Thoracic aorta (tissue), 2 donors: Measurements from ENCODE around the gene MROH2A. TPM values are rescaled to one million over a fixed set of nuclear protein-coding genes. Genes with fewer than 3 reads are reported as not detected.
"Not testable (repeated sequence)": the region's sequence is repeated elsewhere in the genome, so short reads cannot be mapped to it uniquely, and the experiment has no call there.

Experiments used
- ATAC-seq: fragments of 150-250 bp; one replicate; pipeline ENCODE4 v1.8.0; 2017; ENCODE audit warnings: low read depth; ENCODE audit not compliant: insufficient number of reproducible peaks, low FRiP score
- DNase-seq: peaks from one replicate; pipeline ENCODE4 v3.0.0-alpha.2; 2020; ENCODE audit warnings: low spot score
- H3K27ac ChIP-seq, 2 donors: fragments of 200-600 bp; sonication (generic); 1 replicate in 1 of 2; 2 replicates in 1 of 2; pipeline ENCODE4 v1.5.1; 2016; ENCODE audit warnings: mild to moderate bottlenecking in 2 of 2, moderate library complexity in 2 of 2
- H3K27me3 ChIP-seq: fragments of 200-600 bp; sonication (generic); replicated peaks from 2 replicates; pipeline ENCODE4 v1.6.0; 2016; ENCODE audit warnings: mild to moderate bottlenecking; ENCODE audit not compliant: insufficient read depth
- H3K36me3 ChIP-seq: fragments of 200-600 bp; sonication (generic); one replicate; pipeline ENCODE4 v1.5.1; 2016
- H3K4me1 ChIP-seq, 2 donors: fragments of 200-600 bp; sonication (generic); 1 replicate in 1 of 2; 2 replicates in 1 of 2; pipeline versions ENCODE4 v1.5.1 to v1.6.0; 2016; ENCODE audit warnings: low read depth in 2 of 2, mild to moderate bottlenecking in 1 of 2; ENCODE audit not compliant: control insufficient read depth in 1 of 2
- H3K4me3 ChIP-seq: fragments of 200-600 bp; sonication (generic); 2 replicates; pipeline ENCODE4 v1.5.1; 2016; ENCODE audit warnings: mild to moderate bottlenecking
- H3K9me3 ChIP-seq: fragments of 200-600 bp; sonication (generic); 2 replicates; pipeline ENCODE4 v1.5.1; 2016
- total RNA-seq, 2 donors: library from RNA; depleted of rRNA; stranded (reverse); fragments of >200 nt; gene quantifications; one replicate each; pipeline versions ENCODE4 v1.1.0 to v1.2.3, GENCODE V29; 2016
- TF ChIP-seq, protein P1 (sequence below): fragments of 200-600 bp; sonication (generic); IDR thresholded peaks from one replicate; pipeline ENCODE4 v1.5.1; 2019; ENCODE audit warnings: antibody characterized with exemption

Gene MROH2A, protein sequence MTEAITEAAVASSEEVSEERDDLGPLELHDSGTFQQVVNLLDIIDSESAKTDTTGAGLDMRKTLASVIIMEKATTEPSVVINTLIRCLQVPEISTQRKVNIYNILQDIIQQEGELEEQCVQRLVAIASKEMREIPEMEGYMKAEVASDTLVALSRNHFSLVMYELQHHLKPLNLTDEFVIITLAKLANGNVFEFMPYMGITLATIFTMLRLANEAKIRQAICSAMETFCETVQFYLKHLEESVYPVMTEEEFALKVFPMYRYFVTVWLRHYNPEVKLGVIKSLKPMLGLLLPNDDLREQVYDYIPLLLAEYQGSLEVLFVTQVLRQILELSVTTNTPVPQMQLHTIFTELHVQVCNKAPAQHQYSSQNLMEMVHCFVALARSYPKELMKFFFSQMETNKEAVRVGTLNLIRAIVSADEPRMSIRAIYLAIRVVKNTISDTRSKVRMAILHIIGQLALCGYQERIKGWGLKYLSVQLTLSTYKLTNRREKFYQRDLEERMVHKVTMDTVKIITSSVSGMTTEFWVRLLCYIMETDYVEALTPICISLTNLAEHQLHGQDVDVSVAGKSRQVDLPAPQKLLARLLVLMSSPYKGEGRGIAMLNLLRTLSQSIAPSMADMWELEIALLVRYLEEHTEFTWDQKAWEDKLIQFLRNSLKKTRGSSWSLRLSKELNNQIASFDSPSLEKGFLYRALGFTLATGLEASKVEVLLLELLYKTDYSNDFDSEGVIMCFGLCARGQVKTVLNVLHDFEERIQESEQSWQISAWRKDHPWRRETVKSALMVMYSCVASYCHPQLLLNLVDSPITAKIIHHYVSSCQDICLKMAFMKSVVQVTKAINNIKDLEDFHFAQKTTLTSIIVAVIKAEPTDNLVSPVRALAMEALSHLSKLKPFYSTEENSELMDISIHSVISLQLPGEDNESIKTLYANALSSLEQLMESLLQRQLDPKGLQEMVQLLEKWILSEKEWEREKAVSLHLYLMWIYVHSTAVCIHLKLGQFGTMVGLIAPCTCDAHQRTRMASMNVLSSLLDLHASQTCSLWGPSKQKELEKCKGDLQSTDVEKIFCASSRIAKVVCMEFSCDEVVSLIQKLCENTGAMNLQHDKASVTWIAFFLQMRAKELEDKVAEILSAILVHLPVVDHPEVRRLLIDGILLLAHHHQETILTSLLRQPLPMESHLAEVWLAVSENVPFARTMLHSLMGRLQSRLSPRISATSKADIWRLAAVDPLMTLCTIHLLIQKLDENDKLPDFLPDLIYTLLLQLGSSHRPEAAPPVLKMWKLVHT (N-terminal part only)
- total RNA-seq, result not detected

DNA sequence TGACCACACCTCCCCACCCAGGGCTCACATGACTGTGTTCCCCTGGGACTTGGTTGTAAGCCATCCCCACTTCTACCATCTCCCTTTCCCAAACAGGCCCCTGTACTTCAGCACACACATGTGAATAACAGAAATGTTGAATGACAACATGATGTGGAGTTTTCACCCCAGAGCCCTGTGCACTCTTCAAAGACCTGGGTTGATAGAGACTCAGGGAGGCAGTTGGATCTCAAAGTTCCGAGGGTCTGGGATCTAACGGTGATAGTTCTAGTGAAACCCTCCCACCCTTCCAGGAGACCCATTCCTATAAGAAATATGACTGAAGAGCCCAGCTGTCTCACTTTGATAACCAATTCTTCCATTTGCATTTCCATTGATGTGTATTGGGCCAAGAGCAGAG lies at the start of gene MROH2A:
TSS of gene MROH2A (plus strand) at position 301 of the 400 bp plus-strand sequence. CDS start 1,029 bp downstream, outside the sequence.
- H3K36me3 ChIP-seq, result no peaks in the 10 kb centered on the region
- DNase-seq, result no peak
- H3K27me3 ChIP-seq, result no peaks in the 10 kb centered on the region
- no peaks in the 10 kb centered on the region for H3K4me1 ChIP-seq
- H3K9me3 ChIP-seq, result peaks cover 4% of the 10 kb centered on the region
- TF ChIP-seq, protein P1, sequence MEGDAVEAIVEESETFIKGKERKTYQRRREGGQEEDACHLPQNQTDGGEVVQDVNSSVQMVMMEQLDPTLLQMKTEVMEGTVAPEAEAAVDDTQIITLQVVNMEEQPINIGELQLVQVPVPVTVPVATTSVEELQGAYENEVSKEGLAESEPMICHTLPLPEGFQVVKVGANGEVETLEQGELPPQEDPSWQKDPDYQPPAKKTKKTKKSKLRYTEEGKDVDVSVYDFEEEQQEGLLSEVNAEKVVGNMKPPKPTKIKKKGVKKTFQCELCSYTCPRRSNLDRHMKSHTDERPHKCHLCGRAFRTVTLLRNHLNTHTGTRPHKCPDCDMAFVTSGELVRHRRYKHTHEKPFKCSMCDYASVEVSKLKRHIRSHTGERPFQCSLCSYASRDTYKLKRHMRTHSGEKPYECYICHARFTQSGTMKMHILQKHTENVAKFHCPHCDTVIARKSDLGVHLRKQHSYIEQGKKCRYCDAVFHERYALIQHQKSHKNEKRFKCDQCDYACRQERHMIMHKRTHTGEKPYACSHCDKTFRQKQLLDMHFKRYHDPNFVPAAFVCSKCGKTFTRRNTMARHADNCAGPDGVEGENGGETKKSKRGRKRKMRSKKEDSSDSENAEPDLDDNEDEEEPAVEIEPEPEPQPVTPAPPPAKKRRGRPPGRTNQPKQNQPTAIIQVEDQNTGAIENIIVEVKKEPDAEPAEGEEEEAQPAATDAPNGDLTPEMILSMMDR, result no peak
- H3K4me3 ChIP-seq, result no peak within 1 kb of the TSS
- no peak for ATAC-seq
- no peak within 1 kb of the TSS for H3K27ac ChIP-seq

DNA sequence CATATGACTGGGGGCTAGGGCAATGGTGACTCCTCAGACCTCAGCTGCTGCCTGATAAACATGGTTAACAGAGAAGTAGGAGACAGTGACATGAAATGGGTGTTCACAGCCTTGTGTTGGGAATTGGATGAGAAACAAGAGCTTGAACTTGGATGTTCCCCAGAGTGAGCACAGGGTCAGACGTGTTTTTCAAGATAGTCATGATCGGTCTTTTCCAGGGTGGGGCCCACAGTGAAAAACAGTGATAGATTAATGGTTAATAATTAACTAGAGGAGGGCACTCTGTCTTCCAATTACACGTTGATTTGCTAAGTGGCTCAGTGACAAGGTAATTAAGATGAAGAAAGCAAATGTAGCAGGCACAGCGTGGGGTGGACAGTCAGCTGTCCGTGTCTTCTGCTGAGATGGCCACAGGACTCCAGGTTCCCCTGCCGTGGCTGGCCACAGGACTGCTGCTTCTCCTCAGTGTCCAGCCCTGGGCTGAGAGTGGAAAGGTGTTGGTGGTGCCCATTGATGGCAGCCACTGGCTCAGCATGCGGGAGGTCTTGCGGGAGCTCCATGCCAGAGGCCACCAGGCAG lies 49.3 kb upstream of the MROH2A start, which contains the start of gene UGT1A3:
TSS of gene UGT1A3 (plus strand) at position 320 of the 579 bp plus-strand sequence. CDS start at position 405, 85 bp downstream.
- Histone ChIP-seq H3K9me3 (no peaks in the 10 kb centered on the region), H3K4me3 (no peak within 1 kb of the TSS), H3K4me1 (no peaks in the 10 kb centered on the region), H3K27ac (no peak within 1 kb of the TSS), H3K36me3 (no peaks in the 10 kb centered on the region), H3K27me3 (no peaks in the 10 kb centered on the region)
- no peak for ATAC-seq
- TF ChIP-seq, protein P1, result no peak
- DNase-seq, result no peak

DNA sequence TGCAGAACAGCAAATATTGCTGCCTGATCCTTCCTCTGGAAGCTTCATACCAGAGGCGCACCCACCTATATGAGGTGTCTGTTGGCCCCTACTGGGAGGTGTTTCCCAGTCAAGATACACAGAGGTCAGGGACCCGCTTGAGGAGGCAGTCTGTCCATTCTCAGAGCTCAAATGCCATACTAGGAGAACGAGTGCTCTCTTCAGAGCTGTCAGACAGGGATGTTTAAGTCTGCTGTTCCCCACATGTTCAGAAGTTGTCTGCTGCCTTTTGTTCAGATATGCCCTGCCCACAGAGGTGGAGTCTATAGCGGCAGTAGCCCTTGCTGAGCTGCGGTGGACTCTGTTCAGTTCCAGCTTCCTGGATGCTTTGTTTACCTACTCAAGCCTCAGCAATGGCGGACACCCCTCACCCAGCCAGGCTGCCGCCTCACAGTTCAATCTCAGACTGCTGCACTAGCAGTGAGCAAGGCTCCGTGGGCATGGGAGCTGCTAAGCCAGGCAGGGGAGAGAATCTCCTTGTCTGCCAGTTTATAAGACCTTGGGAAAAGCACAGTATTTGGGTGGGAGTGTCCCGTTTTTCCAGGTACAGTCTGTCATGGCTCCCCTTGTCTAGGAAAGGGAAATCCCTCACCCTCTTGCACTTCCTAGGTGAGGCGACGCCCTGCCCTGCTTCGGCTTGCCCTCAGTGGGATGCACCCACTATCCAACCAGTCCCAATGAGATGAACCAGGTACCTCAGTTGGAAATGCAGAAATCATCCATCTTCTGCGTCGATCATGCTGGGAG lies 41.1 kb upstream of the MROH2A start:
- not testable (repeated sequence) for H3K27ac ChIP-seq, DNase-seq, ATAC-seq, H3K36me3 ChIP-seq, H3K4me3 ChIP-seq, H3K4me1 ChIP-seq, H3K27me3 ChIP-seq, H3K9me3 ChIP-seq

DNA sequence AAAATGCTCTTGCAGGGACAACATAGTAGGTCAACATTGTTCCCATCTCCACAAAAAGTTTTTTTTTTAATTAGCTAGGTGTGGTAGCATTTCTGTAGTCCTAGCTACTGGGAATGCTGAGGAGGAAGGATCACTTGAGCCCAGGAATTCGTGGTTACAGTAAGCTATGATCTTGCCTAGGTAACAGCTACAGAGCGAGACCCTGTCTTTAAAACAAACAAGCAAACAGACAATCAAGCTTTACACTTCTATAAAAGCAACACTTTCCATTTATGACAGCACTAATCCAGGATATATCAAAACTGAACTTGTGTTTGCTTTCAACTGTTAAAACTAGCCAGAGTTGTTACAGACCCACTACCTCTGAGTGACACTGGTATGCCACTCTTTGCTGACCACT lies 37.3 kb upstream of the MROH2A start:
- Histone ChIP-seq H3K27ac (no peak overlapping the region), H3K9me3 (no peaks in the 10 kb centered on the region), H3K27me3 (no peaks in the 10 kb centered on the region), H3K4me3 (no peak overlapping the region), H3K36me3 (no peaks in the 10 kb centered on the region), H3K4me1 (no peaks in the 10 kb centered on the region)
- TF ChIP-seq, protein P1, result no peak
- DNase-seq, result no peak
- ATAC-seq, result no peak
